WTC11 (cell line): Measurements from ENCODE around the gene EDAR. TPM values are rescaled to one million over a fixed set of nuclear protein-coding genes. Genes with fewer than 3 reads are reported as not detected.

ENCODE experiments used
- ATAC-seq: fragments of 200-7000 bp; cut with Tn5 transposase; 2 replicates; pipeline ENCODE4 v1.10.0; 2021; ENCODE audit warnings: mild to moderate bottlenecking, moderate library complexity
- CTCF ChIA-PET: fragments of 300-600 bp; sonication (Branson Sonifier 250); formaldehyde crosslinking; loops from one replicate; lab custom pipeline; 2021; ENCODE audit warnings: antibody characterized with exemption; lab: Charles Lee
- POLR2A ChIA-PET: fragments of 350-600 bp; sonication (Branson Sonifier 250); formaldehyde crosslinking; loops from one replicate; lab custom pipeline; 2021; ENCODE audit warnings: antibody characterized with exemption; lab: Charles Lee
- DNase-seq: peaks from one replicate; pipeline ENCODE4 v3.0.0; 2021; ENCODE audit warnings: low spot score
- H3K27ac Mint-ChIP-seq: 2 replicates; pipeline ENCODE4 v1.8.0; 2021; ENCODE audit warnings: mixed read lengths
- H3K27me3 Mint-ChIP-seq: 2 replicates; pipeline ENCODE4 v1.8.0; 2021; ENCODE audit warnings: low read depth, mild to moderate bottlenecking, moderate library complexity, mixed read lengths
- H3K36me3 Mint-ChIP-seq: 2 replicates; pipeline ENCODE4 v1.8.0; 2021; ENCODE audit warnings: mixed read lengths
- H3K4me1 Mint-ChIP-seq: 2 replicates; pipeline ENCODE4 v1.8.0; 2022; ENCODE audit warnings: mixed read lengths
- H3K4me3 Mint-ChIP-seq: 2 replicates; pipeline ENCODE4 v1.8.0; 2021; ENCODE audit warnings: mild to moderate bottlenecking, moderate library complexity, mixed read lengths
- H3K9me3 Mint-ChIP-seq: 2 replicates; pipeline ENCODE4 v1.8.0; 2021; ENCODE audit warnings: mixed read lengths
- AFF4 ChIP-seq: sonication (generic); formaldehyde crosslinking; IDR thresholded peaks from 2 replicates; pipeline ENCODE4 v1.8.1; 2023; ENCODE audit warnings: mild to moderate bottlenecking, missing genetic modification reagents, borderline replicate concordance
- ATF1 ChIP-seq: sonication (generic); formaldehyde crosslinking; IDR thresholded peaks from 2 replicates; pipeline ENCODE4 v1.8.1; 2023; ENCODE audit warnings: mild to moderate bottlenecking, moderate library complexity, missing genetic modification reagents
- CDX4 ChIP-seq: fragments of 250-450 bp; sonication (Bioruptor Pico); IDR thresholded peaks from 2 replicates; pipeline ENCODE4 v1.9.0; 2021; ENCODE audit warnings: moderate library complexity, mild to moderate bottlenecking, inconsistent platforms, borderline replicate concordance
- E2F5 ChIP-seq: sonication (generic); formaldehyde crosslinking; IDR thresholded peaks from 2 replicates; pipeline ENCODE4 v1.8.1; 2022; ENCODE audit warnings: mild to moderate bottlenecking, moderate library complexity, missing genetic modification reagents
- ELF4 ChIP-seq: sonication (generic); formaldehyde crosslinking; IDR thresholded peaks from 2 replicates; pipeline ENCODE4 v1.8.1; 2022; ENCODE audit warnings: low read depth, mild to moderate bottlenecking, moderate library complexity, missing genetic modification reagents
- EMX1 ChIP-seq: fragments of 250-450 bp; sonication (Bioruptor Pico); IDR thresholded peaks from 2 replicates; pipeline ENCODE4 v1.8.0; 2021; ENCODE audit warnings: mild to moderate bottlenecking
- ETV6 ChIP-seq: sonication (generic); formaldehyde crosslinking; IDR thresholded peaks from 2 replicates; pipeline ENCODE4 v1.8.1; 2022; ENCODE audit warnings: mild to moderate bottlenecking, missing genetic modification reagents
- FOXJ3 ChIP-seq: sonication (generic); formaldehyde crosslinking; IDR thresholded peaks from 2 replicates; pipeline ENCODE4 v1.9.0; 2021; ENCODE audit warnings: missing genetic modification reagents, mild to moderate bottlenecking, borderline replicate concordance
- FOXP1 ChIP-seq: sonication (generic); formaldehyde crosslinking; IDR thresholded peaks from 2 replicates; pipeline ENCODE4 v1.8.0; 2022; ENCODE audit warnings: missing genetic modification reagents, mild to moderate bottlenecking, moderate library complexity, borderline replicate concordance
- HMGXB4 ChIP-seq: sonication (generic); formaldehyde crosslinking; IDR thresholded peaks from 2 replicates; pipeline ENCODE4 v1.8.1; 2023; ENCODE audit warnings: mild to moderate bottlenecking, moderate library complexity, missing genetic modification reagents
- MAX ChIP-seq: sonication (generic); formaldehyde crosslinking; IDR thresholded peaks from 2 replicates; pipeline ENCODE4 v1.8.0; 2022; ENCODE audit warnings: mild to moderate bottlenecking, missing genetic modification reagents
- MLX ChIP-seq: sonication (generic); formaldehyde crosslinking; IDR thresholded peaks from 2 replicates; pipeline ENCODE4 v1.8.1; 2023; ENCODE audit warnings: mild to moderate bottlenecking, missing genetic modification reagents, moderate library complexity
- NR2C2 ChIP-seq: sonication (generic); formaldehyde crosslinking; IDR thresholded peaks from 2 replicates; pipeline ENCODE4 v1.8.0; 2022; ENCODE audit warnings: mild to moderate bottlenecking, missing genetic modification reagents
- OVOL2 ChIP-seq: fragments of 250-450 bp; sonication (Bioruptor Pico); IDR thresholded peaks from 2 replicates; pipeline ENCODE4 v1.9.0; 2021; ENCODE audit warnings: mild to moderate bottlenecking, borderline replicate concordance
- PREB ChIP-seq: sonication (generic); formaldehyde crosslinking; IDR thresholded peaks from 2 replicates; pipeline ENCODE4 v1.8.1; 2022; ENCODE audit warnings: mild to moderate bottlenecking, missing genetic modification reagents, moderate library complexity, borderline replicate concordance
- SMAD4 ChIP-seq: sonication (generic); formaldehyde crosslinking; IDR thresholded peaks from 2 replicates; pipeline ENCODE4 v1.8.0; 2022; ENCODE audit warnings: mild to moderate bottlenecking, missing genetic modification reagents
- SOX15 ChIP-seq: fragments of 250-450 bp; sonication (Bioruptor Pico); IDR thresholded peaks from 2 replicates; pipeline ENCODE4 v1.9.0; 2021; ENCODE audit warnings: mild to moderate bottlenecking
- TCF7 ChIP-seq: sonication (generic); formaldehyde crosslinking; IDR thresholded peaks from 2 replicates; pipeline ENCODE4 v1.8.0; 2022; ENCODE audit warnings: mild to moderate bottlenecking, low read depth, missing genetic modification reagents, moderate library complexity
- USF1 ChIP-seq: sonication (generic); formaldehyde crosslinking; IDR thresholded peaks from 2 replicates; pipeline ENCODE4 v1.8.0; 2022; ENCODE audit warnings: mild to moderate bottlenecking, missing genetic modification reagents
- USF2 ChIP-seq: sonication (generic); formaldehyde crosslinking; IDR thresholded peaks from 2 replicates; pipeline ENCODE4 v1.8.1; 2023; ENCODE audit warnings: mild to moderate bottlenecking, missing genetic modification reagents, moderate library complexity
- ZBTB43 ChIP-seq: sonication (generic); formaldehyde crosslinking; IDR thresholded peaks from 2 replicates; pipeline ENCODE4 v1.8.1; 2023; ENCODE audit warnings: mild to moderate bottlenecking, missing genetic modification reagents
- ZNF317 ChIP-seq: sonication (generic); formaldehyde crosslinking; IDR thresholded peaks from 2 replicates; pipeline ENCODE4 v1.8.1; 2023; ENCODE audit warnings: low read depth, mild to moderate bottlenecking, moderate library complexity, missing genetic modification reagents, borderline replicate concordance
- ZNF396 ChIP-seq: fragments of 250-450 bp; sonication (Bioruptor Pico); IDR thresholded peaks from 2 replicates; pipeline ENCODE4 v1.8.0; 2021; ENCODE audit warnings: mild to moderate bottlenecking, moderate library complexity, borderline replicate concordance
- ZNF671 ChIP-seq: fragments of 250-450 bp; sonication (Bioruptor Pico); IDR thresholded peaks from 2 replicates; pipeline ENCODE4 v1.8.0; 2021; ENCODE audit warnings: mild to moderate bottlenecking
- total RNA-seq: library from RNA; stranded (reverse); gene quantifications from 3 replicates; pipeline ENCODE4 v1.2.3, GENCODE V29; 2021

EDAR gene
- total RNA-seq, 1 experiment from 2014 or later: not detected

GRCh38 chr2:108893277-108893676 is 95.7 kb downstream of the EDAR start:
- H3K4me1 Mint-ChIP-seq: peaks cover 11% of the 10 kb centered on the region
- TF ChIP-seq FOXJ3 (CRISPR knock-in tag): no peak
- no peak for TF ChIP-seq EMX1 (CRISPR knock-in tag)
- TF ChIP-seq OVOL2: no peak
- no peak for TF ChIP-seq MAX (CRISPR knock-in tag)
- no peak for TF ChIP-seq ZNF396
- no peak for TF ChIP-seq E2F5 (CRISPR knock-in tag)
- TF ChIP-seq CDX4 (CRISPR knock-in tag): no peak
- no peak for TF ChIP-seq ZNF317
- TF ChIP-seq ELF4 (CRISPR knock-in tag): no peak
- no peak for TF ChIP-seq HMGXB4 (CRISPR knock-in tag)
- TF ChIP-seq ETV6 (CRISPR knock-in tag): no peak
- TF ChIP-seq SMAD4 (CRISPR knock-in tag): no peak
- no peak for TF ChIP-seq ZNF671 (CRISPR knock-in tag)
- no peak for TF ChIP-seq TCF7 (CRISPR knock-in tag)
- no peak for TF ChIP-seq MLX
- no peak for TF ChIP-seq ZBTB43 (CRISPR knock-in tag)
- H3K4me3 Mint-ChIP-seq: no peak overlapping the region
- H3K9me3 Mint-ChIP-seq: peaks cover 14% of the 10 kb centered on the region
- no peak overlapping the region for H3K27ac Mint-ChIP-seq
- CTCF ChIA-PET: no interaction called here
- peaks cover 5% of the 10 kb centered on the region for H3K36me3 Mint-ChIP-seq
- POLR2A ChIA-PET: no interaction called here
- DNase-seq (no peak), ATAC-seq (no peak)
- no peaks in the 10 kb centered on the region for H3K27me3 Mint-ChIP-seq

GRCh38 chr2:108889907-108890306 is 99.1 kb downstream of the EDAR start:
- CTCF ChIA-PET: no interaction called here
- peaks cover 4% of the 10 kb centered on the region for H3K4me1 Mint-ChIP-seq
- POLR2A ChIA-PET: no interaction called here
- DNase-seq: no peak
- no peak overlapping the region for H3K27ac Mint-ChIP-seq
- peaks cover 25% of the 10 kb centered on the region for H3K9me3 Mint-ChIP-seq
- no peaks in the 10 kb centered on the region for H3K27me3 Mint-ChIP-seq
- no peak for ATAC-seq
- no peak overlapping the region for H3K4me3 Mint-ChIP-seq
- peaks cover 5% of the 10 kb centered on the region for H3K36me3 Mint-ChIP-seq
- no peak for TF ChIP-seq ELF4 (CRISPR knock-in tag)
- no peak for TF ChIP-seq NR2C2 (CRISPR knock-in tag)
- no peak for TF ChIP-seq USF2 (CRISPR knock-in tag)
- no peak for TF ChIP-seq USF1 (CRISPR knock-in tag)
- TF ChIP-seq FOXP1: no peak
- TF ChIP-seq SOX15 (CRISPR knock-in tag): no peak
- no peak for TF ChIP-seq ATF1 (CRISPR knock-in tag)
- no peak for TF ChIP-seq PREB (CRISPR knock-in tag)
- no peak for TF ChIP-seq AFF4
